ENCODE results near the gene MACROD1.
A peak's percentile ranks its signal among the peaks of the same experiment; 100 is the strongest.

The MACROD1 gene, protein sequence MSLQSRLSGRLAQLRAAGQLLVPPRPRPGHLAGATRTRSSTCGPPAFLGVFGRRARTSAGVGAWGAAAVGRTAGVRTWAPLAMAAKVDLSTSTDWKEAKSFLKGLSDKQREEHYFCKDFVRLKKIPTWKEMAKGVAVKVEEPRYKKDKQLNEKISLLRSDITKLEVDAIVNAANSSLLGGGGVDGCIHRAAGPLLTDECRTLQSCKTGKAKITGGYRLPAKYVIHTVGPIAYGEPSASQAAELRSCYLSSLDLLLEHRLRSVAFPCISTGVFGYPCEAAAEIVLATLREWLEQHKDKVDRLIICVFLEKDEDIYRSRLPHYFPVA

GRCh38 chr11:64165842-64166635 lies at the start of gene MACROD1:
TSS of gene MACROD1 (minus strand) at chr11:64166113. CDS start at chr11:64165994, 119 bp downstream.
- DNase-seq, result peak; percentile 95

DNA sequence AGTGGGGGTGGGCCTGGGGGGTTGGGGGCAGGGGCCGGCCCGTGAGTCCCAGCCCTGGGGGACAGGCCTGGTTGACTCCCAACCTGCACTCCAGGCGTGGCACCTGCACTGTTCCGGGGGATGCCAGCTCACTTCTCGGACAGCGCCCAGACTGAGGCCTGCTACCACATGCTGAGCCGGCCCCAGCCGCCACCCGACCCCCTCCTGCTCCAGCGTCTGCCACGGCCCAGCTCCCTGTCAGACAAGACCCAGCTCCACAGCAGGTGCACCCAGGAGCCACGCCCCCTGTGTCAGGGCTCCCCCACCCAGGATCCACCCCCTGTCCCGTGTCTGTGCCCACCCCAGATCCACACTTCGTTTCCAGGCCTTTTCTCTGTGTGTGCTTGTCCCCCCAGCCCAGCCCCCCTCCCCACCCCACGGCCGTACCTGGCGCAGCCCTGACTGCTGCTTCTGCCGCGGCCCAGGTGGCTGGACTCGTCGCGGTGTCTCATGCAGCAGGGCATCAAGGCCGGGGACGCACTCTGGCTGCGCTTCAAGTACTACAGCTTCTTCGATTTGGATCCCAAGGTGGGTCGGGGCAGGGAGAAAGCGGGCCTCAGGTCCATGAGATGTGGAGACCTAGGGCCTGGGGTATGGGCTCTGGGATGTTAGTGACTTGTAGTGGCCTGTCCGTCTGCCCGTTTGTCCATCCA lies 45.4 kb upstream of the MACROD1 start:
- DNase-seq, result no peak

GRCh38 chr11:64210301-64211020 lies 44.5 kb upstream of the MACROD1 start:
- no peak for DNase-seq

GRCh38 chr11:64209563-64209843 lies 43.6 kb upstream of the MACROD1 start:
- no peak for DNase-seq

- no peak for DNase-seq
Measured at GRCh38 chr11:64208796-64209562, 43.1 kb upstream of the MACROD1 start.

DNA sequence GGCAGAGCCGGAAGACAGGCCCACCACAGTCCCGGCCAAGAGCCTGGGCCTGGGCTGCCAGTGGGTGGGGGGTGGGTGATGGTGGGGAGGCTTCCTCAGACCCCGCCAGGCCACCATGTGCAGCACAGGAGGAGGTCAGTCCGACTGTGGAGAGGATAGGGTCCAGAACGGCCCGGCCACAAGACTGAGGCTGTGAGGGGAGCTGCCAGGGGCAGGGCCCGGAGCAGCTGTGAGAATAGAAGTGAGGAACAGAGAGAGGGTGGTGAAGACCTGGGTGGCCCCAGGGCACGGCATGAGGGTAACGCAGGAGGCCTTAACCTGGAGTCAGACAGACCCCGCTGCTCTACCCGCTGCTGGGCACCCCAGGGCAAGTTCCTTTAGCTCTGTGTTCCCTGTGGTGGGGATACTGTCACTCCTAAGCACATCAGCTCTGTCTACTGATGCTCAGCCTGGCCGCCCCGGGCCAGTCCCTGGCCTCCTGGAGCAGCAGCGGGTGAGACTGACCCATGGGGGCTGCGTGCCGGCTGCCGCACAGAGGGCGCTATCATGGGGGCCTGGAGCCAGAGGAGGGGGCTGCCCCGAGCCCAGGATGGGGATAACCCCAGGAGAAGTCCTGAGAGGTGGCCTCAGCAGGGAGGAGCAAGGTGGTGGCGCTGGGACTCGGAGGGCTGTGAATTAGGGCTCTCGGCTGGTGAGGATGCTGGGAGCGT lies 42.3 kb upstream of the MACROD1 start:
- no peak for DNase-seq

DNA sequence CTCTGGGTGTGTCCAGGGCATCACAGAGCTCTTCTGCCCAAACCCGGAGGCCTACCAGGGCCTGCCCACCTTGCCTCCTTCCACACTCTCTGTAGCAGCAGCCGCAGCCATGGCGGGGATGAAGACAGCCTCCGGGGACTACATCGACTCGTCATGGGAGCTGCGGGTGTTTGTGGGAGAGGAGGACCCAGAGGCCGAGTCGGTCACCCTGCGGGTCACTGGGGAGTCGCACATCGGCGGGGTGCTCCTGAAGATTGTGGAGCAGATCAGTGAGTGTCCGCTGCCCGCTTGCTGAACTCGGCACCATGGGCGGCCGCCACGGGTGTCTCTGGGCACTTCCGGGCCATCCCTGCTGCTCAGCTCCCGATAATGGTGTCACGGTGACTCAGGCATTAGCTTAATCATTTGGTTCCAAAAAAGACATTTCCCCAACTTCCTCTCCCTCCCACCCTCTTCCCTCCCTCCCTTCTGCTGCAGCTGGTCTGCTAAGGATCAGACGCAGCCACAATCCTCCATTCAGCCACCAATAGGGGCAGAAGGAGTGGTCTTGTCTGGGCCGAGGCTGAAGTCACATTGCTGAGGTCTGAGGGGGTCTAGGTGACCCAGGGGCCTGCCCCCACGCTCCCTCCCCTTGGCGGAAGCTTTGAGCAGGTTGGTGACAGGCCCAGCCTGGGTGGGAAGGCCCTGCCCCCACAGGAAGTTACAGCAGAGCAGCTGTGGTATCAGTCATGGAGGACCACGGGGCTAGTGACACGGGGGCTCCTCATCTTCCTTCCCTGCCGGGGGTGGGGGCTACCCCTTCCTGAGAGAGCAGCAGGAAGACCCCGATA lies 41.6 kb upstream of the MACROD1 start:
- DNase-seq, result peak; percentile 94

- peak; percentile 94 for DNase-seq
Measured at GRCh38 chr11:64206457-64207255, 40.7 kb upstream of the MACROD1 start, which contains the start of gene FERMT3. TSS of gene FERMT3 (plus strand) at chr11:64206721. CDS start at chr11:64207365, 644 bp downstream.

DNA sequence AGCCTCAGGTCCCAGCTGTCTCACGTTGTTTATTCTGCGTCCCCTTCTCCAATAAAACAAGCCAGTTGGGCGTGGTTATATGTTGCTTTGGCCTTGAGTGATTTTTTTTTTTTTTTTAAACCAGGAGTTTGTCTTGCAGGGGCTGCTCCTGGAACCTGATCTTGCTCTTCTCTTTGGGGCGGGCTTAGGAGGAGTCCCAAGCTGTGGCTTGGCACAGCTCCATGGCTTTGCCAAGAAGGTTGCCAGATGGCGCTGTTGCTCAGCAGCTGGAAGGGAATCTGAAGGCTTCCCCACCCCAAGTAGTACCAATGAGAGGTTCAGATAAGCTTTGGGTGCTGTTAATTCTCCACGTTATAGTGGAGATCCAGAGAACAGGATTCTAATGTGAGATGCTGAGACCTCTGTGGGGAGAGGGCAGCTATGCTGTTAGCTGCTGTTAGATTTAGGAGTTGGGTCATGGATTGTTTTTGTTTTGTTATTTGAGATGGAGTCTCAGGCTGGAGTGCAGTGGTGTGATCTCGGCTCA lies 38.6 kb upstream of the MACROD1 start:
- DNase-seq, result peak; percentile 99

- no peak for DNase-seq
Measured at GRCh38 chr11:64204080-64204440, 38.1 kb upstream of the MACROD1 start.

DNA sequence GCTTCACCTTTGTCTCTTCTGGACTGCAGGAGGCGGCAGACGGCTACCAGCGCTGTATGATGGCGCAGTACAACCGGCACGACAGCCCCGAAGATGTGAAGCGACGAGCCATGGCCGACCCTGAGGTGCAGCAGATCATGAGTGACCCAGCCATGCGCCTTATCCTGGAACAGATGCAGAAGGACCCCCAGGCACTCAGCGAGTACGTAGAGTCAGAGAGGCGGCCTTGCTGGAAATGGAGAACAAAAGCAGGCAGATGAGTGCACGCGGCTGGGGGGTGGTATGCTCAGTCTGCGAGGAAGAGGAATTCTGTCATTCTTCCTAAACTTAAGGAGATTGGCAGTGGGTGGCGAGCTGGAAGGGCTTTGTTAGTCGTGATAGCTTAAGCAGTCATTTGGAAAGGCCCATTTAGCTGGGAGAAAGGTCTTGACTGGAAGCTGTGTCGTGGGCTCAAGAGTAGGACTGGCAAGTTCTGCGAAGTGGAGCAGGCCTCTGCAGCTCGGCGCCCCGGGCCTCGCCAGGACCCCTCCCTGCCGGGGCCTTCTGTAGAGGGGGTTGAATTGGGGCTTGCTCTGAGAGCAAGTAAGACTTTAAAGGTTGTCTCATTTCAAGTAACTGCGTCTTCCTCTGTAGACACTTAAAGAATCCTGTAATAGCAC lies 37.6 kb upstream of the MACROD1 start:
- DNase-seq, result no peak

GRCh38 chr11:64202992-64203391 lies 37.1 kb upstream of the MACROD1 start:
- no peak for DNase-seq

DNA sequence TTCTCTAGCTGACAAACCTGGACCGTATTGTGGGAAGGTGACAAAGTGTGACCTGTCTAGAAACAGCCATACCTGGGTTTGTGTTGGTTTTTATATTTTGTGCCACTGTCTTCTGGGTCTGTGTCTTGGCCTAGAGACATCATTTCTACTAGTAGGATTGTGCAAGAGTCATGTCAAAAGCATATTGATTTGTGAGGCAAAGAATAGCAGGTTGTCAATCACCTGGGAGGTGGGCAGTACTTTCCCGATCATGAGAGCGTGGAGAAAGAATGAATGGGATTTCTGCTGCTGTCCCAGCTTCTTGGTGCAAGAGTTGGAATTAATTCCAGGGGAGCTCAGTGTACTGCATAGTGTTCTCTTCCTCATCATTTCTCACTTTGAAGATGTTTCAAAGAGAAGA lies 35.6 kb upstream of the MACROD1 start:
- no peak for DNase-seq

GRCh38 chr11:64198511-64198910 lies 32.6 kb upstream of the MACROD1 start:
- DNase-seq, result no peak

- DNase-seq, result no peak
Measured at GRCh38 chr11:64196626-64197025, 30.7 kb upstream of the MACROD1 start.

DNA sequence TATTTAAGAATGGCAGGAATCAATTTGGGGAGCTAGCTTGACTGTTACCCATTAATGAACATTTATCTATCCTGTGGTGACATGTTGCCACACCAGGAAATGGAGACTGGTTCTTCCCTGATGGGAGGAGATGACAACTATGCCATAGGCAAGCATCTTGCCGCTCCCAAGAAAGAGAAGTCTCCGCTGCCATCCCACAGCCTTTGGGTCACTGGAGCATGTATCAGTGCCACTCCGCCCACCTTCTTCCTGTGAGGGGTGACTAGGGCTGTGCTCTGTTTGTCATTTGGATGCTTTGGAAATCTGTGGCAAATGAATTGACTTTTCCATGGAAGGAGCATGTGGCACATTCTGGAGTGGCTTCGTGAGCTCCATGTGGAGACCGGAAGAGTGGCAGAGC lies 26.5 kb upstream of the MACROD1 start:
- DNase-seq, result no peak

GRCh38 chr11:64186492-64187165 lies 20.7 kb upstream of the MACROD1 start:
- peak; percentile 43 for DNase-seq

- DNase-seq, result peak; percentile 100
Measured at GRCh38 chr11:64185693-64186491, 20.0 kb upstream of the MACROD1 start, which contains the start of gene STIP1. TSS of gene STIP1 (plus strand) at chr11:64186171. CDS start at chr11:64186262, 91 bp downstream.

Measured in hematopoietic multipotent progenitor cell treated with erythropoietin and hydrocortisone succinate and interleukin-3 and kit ligand, for 6 days (in vitro differentiated cells).